Activated CD8-positive, alpha-beta memory T cell treated with anti-CD3 and anti-CD28 coated beads for 36 hours (primary cell): ENCODE measurements around the gene PIK3C3. TPM values are rescaled to one million over a fixed set of nuclear protein-coding genes. Genes with fewer than 3 reads are reported as not detected.
"Not testable (repeated sequence)": the region's sequence is repeated elsewhere in the genome, so short reads cannot be mapped to it uniquely, and the experiment has no call there.

Source experiments
- CTCF ChIA-PET: fragments of 350-600 bp; sonication (Branson Sonifier 250); formaldehyde crosslinking; loops from one replicate; lab custom pipeline; 2021; ENCODE audit warnings: antibody characterized with exemption; lab: Charles Lee
- POLR2A ChIA-PET: fragments of 350-600 bp; sonication (Branson Sonifier 250); formaldehyde crosslinking; loops from one replicate; lab custom pipeline; 2021; ENCODE audit warnings: antibody characterized with exemption; lab: Charles Lee
- total RNA-seq, 2 experiments: library from RNA; stranded (reverse); gene quantifications; one replicate each; pipeline ENCODE4 v1.2.3, GENCODE V29; 2021

Gene PIK3C3
- total RNA-seq, 2 experiments from 2014 or later, result 57.9 to 59.4 TPM

GRCh38 chr18:42004653-42005052 is 49.6 kb downstream of the PIK3C3 start:
- ChIA-PET POLR2A (no interaction called here), CTCF (no interaction called here)

GRCh38 chr18:42005782-42006181 is 50.7 kb downstream of the PIK3C3 start:
- ChIA-PET POLR2A (no interaction called here), CTCF (no interaction called here)

- POLR2A ChIA-PET, CTCF ChIA-PET: not testable (repeated sequence)
Observed at GRCh38 chr18:42009457-42009856, 54.4 kb downstream of the PIK3C3 start.

GRCh38 chr18:42011053-42011452 is 56.0 kb downstream of the PIK3C3 start:
- ChIA-PET CTCF (no interaction called here), POLR2A (no interaction called here)

GRCh38 chr18:42018831-42019230 is 63.8 kb downstream of the PIK3C3 start:
- ChIA-PET POLR2A (no interaction called here), CTCF (no interaction called here)

- CTCF ChIA-PET, result interaction anchor here (1.6 kb wide), 1 partner anchor 69 kb away, joined by 4 read pairs; the partner anchor contains the start of gene PIK3C3
- POLR2A ChIA-PET, result interaction anchor here (0.6 to 0.7 kb wide), 3 partner anchors 41 to 83 kb away, joined by 3 read pairs; no protein-coding TSS in a partner anchor
Observed at GRCh38 chr18:42024131-42024530, 69.1 kb downstream of the PIK3C3 start.

GRCh38 chr18:42025491-42025890 is 70.5 kb downstream of the PIK3C3 start:
- POLR2A ChIA-PET, result no interaction called here
- CTCF ChIA-PET, result no interaction called here

GRCh38 chr18:42025974-42026625 is 71.1 kb downstream of the PIK3C3 start:
- POLR2A ChIA-PET, result no interaction called here

GRCh38 chr18:42028247-42028832 is 73.3 kb downstream of the PIK3C3 start:
- POLR2A ChIA-PET, result no interaction called here
- CTCF ChIA-PET, result interaction anchor here (0.8 kb wide), 1 partner anchor 11 kb away, joined by 3 read pairs; no protein-coding TSS in a partner anchor

More at GRCh38 chr18:42025974-42026625, 71.1 kb downstream of the PIK3C3 start:
- CTCF ChIA-PET, result no interaction called here

- POLR2A ChIA-PET, result no interaction called here
- CTCF ChIA-PET, result no interaction called here
Observed at GRCh38 chr18:42029092-42029491, 74.1 kb downstream of the PIK3C3 start.

- ChIA-PET CTCF (no interaction called here), POLR2A (no interaction called here)
Observed at GRCh38 chr18:42030586-42031182, 75.7 kb downstream of the PIK3C3 start.

GRCh38 chr18:42032447-42032846 is 77.4 kb downstream of the PIK3C3 start:
- ChIA-PET CTCF (no interaction called here), POLR2A (no interaction called here)

GRCh38 chr18:42033137-42033810 is 78.2 kb downstream of the PIK3C3 start:
- POLR2A ChIA-PET, result no interaction called here
- CTCF ChIA-PET, result no interaction called here

GRCh38 chr18:42038936-42039335 is 83.9 kb downstream of the PIK3C3 start:
- ChIA-PET POLR2A (no interaction called here), CTCF (no interaction called here)

- CTCF ChIA-PET, result no interaction called here
- POLR2A ChIA-PET, result no interaction called here
Observed at GRCh38 chr18:42039396-42039795, 84.4 kb downstream of the PIK3C3 start.

- CTCF ChIA-PET, result no interaction called here
- POLR2A ChIA-PET, result no interaction called here
Observed at GRCh38 chr18:42041793-42042192, 86.8 kb downstream of the PIK3C3 start.

GRCh38 chr18:42045346-42045745 is 90.3 kb downstream of the PIK3C3 start:
- ChIA-PET POLR2A (no interaction called here), CTCF (no interaction called here)

GRCh38 chr18:42047721-42048120 is 92.7 kb downstream of the PIK3C3 start:
- CTCF ChIA-PET, result no interaction called here
- POLR2A ChIA-PET, result no interaction called here

GRCh38 chr18:42048158-42048557 is 93.1 kb downstream of the PIK3C3 start:
- ChIA-PET POLR2A (no interaction called here), CTCF (no interaction called here)

GRCh38 chr18:42049536-42049935 is 94.5 kb downstream of the PIK3C3 start:
- POLR2A ChIA-PET, CTCF ChIA-PET: not testable (repeated sequence)
